HG03060 (cell line): ENCODE results near the gene ZNF354C.

Experiments used
- ATAC-seq: cut with Tn5 transposase; IDR thresholded peaks from one replicate; pipeline ENCODE4 v1.9.1; 2021; ENCODE audit warnings: low read depth, moderate number of reproducible peaks; ENCODE audit not compliant: unreplicated experiment

The ZNF354C gene

GRCh38 chr5:179126506-179126991, 66.4 kb downstream of the ZNF354C start:
- ATAC-seq = no peak

- no peak for ATAC-seq
Observed at GRCh38 chr5:179127136-179128040, 67.2 kb downstream of the ZNF354C start.

GRCh38 chr5:179128041-179128365, 67.8 kb downstream of the ZNF354C start:
- no peak for ATAC-seq

- no peak for ATAC-seq
Observed at GRCh38 chr5:179128976-179129375, 68.8 kb downstream of the ZNF354C start.

- no peak for ATAC-seq
Observed at GRCh38 chr5:179129607-179130071, 69.5 kb downstream of the ZNF354C start.

- ATAC-seq = no peak
Observed at GRCh38 chr5:179130101-179130681, 70.0 kb downstream of the ZNF354C start.

- no peak for ATAC-seq
Observed at GRCh38 chr5:179131321-179131835, 71.2 kb downstream of the ZNF354C start.

GRCh38 chr5:179131886-179132585, 71.9 kb downstream of the ZNF354C start:
- no peak for ATAC-seq

GRCh38 chr5:179132586-179133355, 72.6 kb downstream of the ZNF354C start:
- ATAC-seq = no peak
